HFFc6 (cell line): ENCODE measurements around the gene SLC49A4. TPM values are rescaled to one million over a fixed set of nuclear protein-coding genes. Genes with fewer than 3 reads are reported as not detected.

ENCODE experiments used
- DNase-seq: peaks from one replicate; pipeline ENCODE4 v3.0.0-alpha.2; 2018
- H3K27ac Mint-ChIP-seq: 2 replicates; pipeline ENCODE4 v1.8.0; 2020; ENCODE audit warnings: mild to moderate bottlenecking, mixed read lengths
- H3K27me3 Mint-ChIP-seq: 2 replicates; pipeline ENCODE4 v1.8.0; 2021; ENCODE audit warnings: mild to moderate bottlenecking, moderate library complexity, mixed read lengths; ENCODE audit not compliant: insufficient read depth
- H3K36me3 Mint-ChIP-seq: 2 replicates; pipeline ENCODE4 v1.8.0; 2021; ENCODE audit warnings: low read depth, mixed read lengths
- H3K4me1 Mint-ChIP-seq: 2 replicates; pipeline ENCODE4 v1.8.0; 2020; ENCODE audit warnings: low read depth, mixed read lengths
- H3K4me3 Mint-ChIP-seq: 2 replicates; pipeline ENCODE4 v1.8.0; 2020; ENCODE audit warnings: mild to moderate bottlenecking, moderate library complexity, mixed read lengths
- H3K9me3 Mint-ChIP-seq: 2 replicates; pipeline ENCODE4 v1.8.0; 2020; ENCODE audit warnings: mild to moderate bottlenecking, mixed read lengths
- CTCF ChIP-seq: fragments of 200-600 bp; sonication (generic); IDR thresholded peaks from 2 replicates; pipeline ENCODE4 v1.5.0; 2021; ENCODE audit warnings: antibody characterized with exemption, mild to moderate bottlenecking
- total RNA-seq, 6 experiments: library from RNA; stranded (reverse); fragmentation: NEBNext Ultra II Directional; extraction: Animal tissue kit (Norgen Biotek cat#: 25700); gene quantifications; 2 replicates in 1 of 6; 3 replicates in 5 of 6; pipeline ENCODE4 v1.2.3, GENCODE V29; 2021

SLC49A4 gene
- total RNA-seq, 6 experiments from 2014 or later: 10.2 to 10.8 (median 10.7) TPM

DNA sequence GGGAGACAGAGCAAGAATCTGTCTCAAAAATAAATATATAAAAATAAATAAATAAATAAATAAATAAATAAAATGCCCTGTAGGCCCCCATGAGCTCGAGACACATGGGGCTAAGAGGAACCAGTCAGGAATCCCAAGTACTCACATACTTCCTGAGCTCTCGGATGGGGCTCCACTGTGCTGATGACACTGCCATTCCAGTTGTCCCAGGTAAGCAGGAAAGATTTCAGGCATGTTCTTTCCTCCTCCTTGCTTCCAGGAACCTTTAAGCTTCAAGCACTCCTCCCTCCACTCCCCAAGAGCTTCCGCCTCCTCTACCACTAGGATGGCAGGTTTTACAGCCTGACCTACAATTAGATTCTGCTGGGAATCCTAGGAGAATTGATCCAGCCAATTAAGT, 113.4 kb downstream of the SLC49A4 start:
- H3K36me3 Mint-ChIP-seq: peaks cover 12% of the 10 kb centered on the region; the same call in 1 of the 2 replicates
- TF ChIP-seq CTCF: no peak
- no peak for DNase-seq
- peaks cover 46% of the 10 kb centered on the region for H3K27me3 Mint-ChIP-seq
- no peak overlapping the region for H3K27ac Mint-ChIP-seq
- H3K4me1 Mint-ChIP-seq: no peaks in the 10 kb centered on the region
- no peak overlapping the region for H3K4me3 Mint-ChIP-seq
- H3K9me3 Mint-ChIP-seq: peaks cover 12% of the 10 kb centered on the region

DNA sequence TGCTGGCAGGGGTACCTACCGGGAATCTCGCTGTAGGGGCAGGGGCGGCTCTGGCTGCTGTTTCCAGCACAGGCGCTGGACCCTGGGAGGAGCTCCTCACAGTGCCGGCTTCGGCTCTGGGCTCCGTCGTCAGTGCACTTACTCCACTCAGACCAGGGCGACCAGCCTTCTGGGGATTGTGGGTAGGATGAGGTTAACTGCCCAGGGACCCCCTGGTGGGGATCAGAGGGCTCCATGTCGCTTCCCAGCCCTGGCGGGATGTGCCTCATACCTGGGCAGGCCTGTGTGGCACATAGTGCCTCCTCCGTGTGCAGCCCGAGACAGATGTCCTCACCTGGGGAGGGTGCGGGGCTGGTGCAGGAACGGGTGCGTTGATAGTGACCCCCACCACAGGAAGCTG, 117.0 kb downstream of the SLC49A4 start:
- TF ChIP-seq CTCF: no peak
- Mint-ChIP-seq H3K27me3 (peaks cover 48% of the 10 kb centered on the region), H3K36me3 (no peaks in the 10 kb centered on the region), H3K27ac (no peak overlapping the region), H3K4me1 (no peaks in the 10 kb centered on the region), H3K9me3 (no peaks in the 10 kb centered on the region), H3K4me3 (no peak overlapping the region)
- DNase-seq: no peak

DNA sequence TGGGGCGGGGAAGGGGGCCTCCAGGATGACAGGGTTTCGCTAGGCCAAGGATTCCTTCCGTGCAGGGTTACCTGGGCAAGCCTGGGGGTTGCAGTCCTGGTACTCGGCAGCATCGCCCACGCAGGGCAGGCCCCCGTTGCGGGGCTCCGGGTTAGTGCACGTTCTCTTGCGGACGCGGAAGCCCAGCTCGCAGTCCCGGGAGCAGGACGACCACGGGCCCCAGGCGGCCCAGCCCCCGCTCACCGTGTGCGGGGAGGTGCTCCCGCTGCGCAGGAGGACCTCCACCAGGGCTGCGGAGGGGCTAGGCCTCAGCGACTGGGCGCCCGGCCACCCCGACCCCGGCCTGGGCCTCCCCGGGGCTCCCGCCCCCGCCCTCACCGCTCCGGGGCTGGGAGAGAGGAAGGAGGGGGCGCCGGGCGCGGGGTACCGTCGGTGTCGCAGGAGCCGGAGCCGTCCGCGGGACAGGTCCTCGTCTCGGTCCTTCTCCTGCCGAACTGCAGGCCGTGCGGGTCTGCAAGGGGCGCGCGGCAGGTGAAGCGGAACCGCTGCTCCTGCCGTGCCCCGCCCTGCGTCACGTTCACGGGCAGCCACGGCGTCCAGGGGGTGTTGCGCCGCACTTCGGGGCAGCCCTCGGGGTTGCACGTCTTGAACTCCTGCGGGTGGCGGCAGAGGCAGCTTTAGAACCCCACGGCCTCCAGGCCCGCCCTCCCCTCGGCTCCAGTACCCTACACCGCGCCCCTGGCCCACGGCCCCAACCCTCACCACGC, 118.1 kb downstream of the SLC49A4 start:
- Mint-ChIP-seq H3K4me1 (no peaks in the 10 kb centered on the region), H3K9me3 (no peaks in the 10 kb centered on the region), H3K4me3 (no peak overlapping the region), H3K27ac (no peak overlapping the region), H3K36me3 (no peaks in the 10 kb centered on the region), H3K27me3 (peaks cover 47% of the 10 kb centered on the region)
- no peak for TF ChIP-seq CTCF
- no peak for DNase-seq

- DNase-seq: no peak
- no peaks in the 10 kb centered on the region for H3K9me3 Mint-ChIP-seq
- no peak overlapping the region for H3K27ac Mint-ChIP-seq
- H3K27me3 Mint-ChIP-seq: peaks cover 48% of the 10 kb centered on the region
- no peaks in the 10 kb centered on the region for H3K4me1 Mint-ChIP-seq
- H3K4me3 Mint-ChIP-seq: no peak overlapping the region
- H3K36me3 Mint-ChIP-seq: no peaks in the 10 kb centered on the region
- TF ChIP-seq CTCF: no peak
Measured at GRCh38 chr3:122913539-122914100, 118.8 kb downstream of the SLC49A4 start.

DNA sequence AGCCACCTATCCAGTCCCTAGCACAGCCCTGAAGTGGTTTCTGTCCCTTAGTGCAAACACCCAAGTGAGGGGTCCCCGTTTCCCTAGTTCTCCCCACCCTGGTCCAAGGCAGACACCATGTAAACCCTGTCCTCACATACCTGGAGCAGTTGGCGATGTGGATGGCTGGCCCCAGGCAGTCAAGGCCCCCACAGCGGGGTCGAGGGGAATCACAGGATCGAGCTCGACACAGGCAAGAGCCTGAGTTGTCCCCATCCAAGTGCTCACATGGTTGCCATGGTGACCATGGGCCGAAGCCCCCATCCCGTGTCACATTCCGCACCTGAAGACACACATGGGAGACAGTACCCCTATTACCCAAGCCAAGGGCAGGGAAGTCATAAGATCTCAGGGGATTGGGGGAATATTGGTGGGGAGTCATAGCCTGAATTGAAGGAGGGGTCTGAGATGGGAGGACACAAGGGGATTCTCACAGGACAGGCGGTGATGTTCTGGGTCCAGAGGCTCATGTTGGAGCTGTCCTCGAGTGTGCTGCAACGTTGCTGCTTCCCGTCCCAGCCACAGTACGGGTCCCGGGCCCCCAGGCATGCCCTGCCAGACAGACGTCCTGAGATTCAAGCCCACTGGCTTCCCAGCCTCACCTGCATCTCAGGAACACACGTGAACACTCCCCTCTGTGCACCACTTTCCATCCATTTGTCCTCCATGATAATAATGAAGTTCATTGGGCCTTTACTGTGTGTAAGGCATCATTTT, 120.6 kb downstream of the SLC49A4 start:
- no peak overlapping the region for H3K4me3 Mint-ChIP-seq
- no peak for DNase-seq
- H3K36me3 Mint-ChIP-seq: no peaks in the 10 kb centered on the region
- H3K27me3 Mint-ChIP-seq: peaks cover 53% of the 10 kb centered on the region
- no peaks in the 10 kb centered on the region for H3K4me1 Mint-ChIP-seq
- TF ChIP-seq CTCF: no peak
- H3K9me3 Mint-ChIP-seq: no peaks in the 10 kb centered on the region
- H3K27ac Mint-ChIP-seq: no peak overlapping the region
